Brain microvascular endothelial cell (primary cell): ENCODE results near the gene AACS.
A peak's percentile ranks its signal among the peaks of the same experiment; 100 is the strongest.

ENCODE experiments used
- DNase-seq: peaks from one replicate; pipeline ENCODE4 v3.0.0-alpha.2; 2020
- H3K27ac ChIP-seq: fragments of 250-450 bp; sonication (Bioruptor Pico); 2 replicates; pipeline ENCODE4 v1.5.1; 2020; ENCODE audit warnings: mild to moderate bottlenecking, moderate library complexity
- H3K27me3 ChIP-seq: fragments of 250-450 bp; sonication (Bioruptor Pico); replicated peaks from 2 replicates; pipeline ENCODE4 v1.5.1; 2020; ENCODE audit warnings: mild to moderate bottlenecking
- H3K36me3 ChIP-seq: fragments of 250-450 bp; sonication (Bioruptor Pico); replicated peaks from 2 replicates; pipeline ENCODE4 v1.5.1; 2020; ENCODE audit warnings: mild to moderate bottlenecking
- H3K4me3 ChIP-seq: 2 replicates; pipeline ENCODE4 v1.5.1; 2011; ENCODE audit warnings: low read depth, mild to moderate bottlenecking, control low read depth, low read length, moderate library complexity
- CTCF ChIP-seq: IDR thresholded peaks from 2 replicates; pipeline ENCODE4 v1.5.1; 2011; ENCODE audit warnings: low read depth, mild to moderate bottlenecking, moderate library complexity, low read length, control low read depth, inconsistent platforms; ENCODE audit errors: missing control alignments
- in situ Hi-C: cut with HindIII; loops from 2 replicates; pipeline ENCODE4 v1.10.0; 2017; ENCODE audit warnings: low sequenced_read_pairs, low pct_ligation_motif_present

AACS gene

GRCh38 chr12:125113263-125113662 is 48.0 kb downstream of the AACS start:
- H3K4me3 ChIP-seq: no peak overlapping the region
- in situ Hi-C loops: no loop called here
- no peaks in the 10 kb centered on the region for H3K27me3 ChIP-seq

GRCh38 chr12:125113789-125114188 is 48.6 kb downstream of the AACS start:
- Histone ChIP-seq H3K27me3 (no peaks in the 10 kb centered on the region), H3K27ac (no peak overlapping the region), H3K4me3 (no peak overlapping the region), H3K36me3 (peaks cover 4% of the 10 kb centered on the region)
- no peak for TF ChIP-seq CTCF
- in situ Hi-C loops: no loop called here
- no peak for DNase-seq

More at GRCh38 chr12:125113263-125113662, 48.0 kb downstream of the AACS start:
- Histone ChIP-seq H3K36me3 (peaks cover 4% of the 10 kb centered on the region), H3K27ac (no peak overlapping the region)
- DNase-seq: no peak
- TF ChIP-seq CTCF: no peak

GRCh38 chr12:125114365-125115141 is 49.3 kb downstream of the AACS start:
- H3K27me3 ChIP-seq: no peaks in the 10 kb centered on the region
- no peak overlapping the region for H3K4me3 ChIP-seq
- in situ Hi-C loops: no loop called here
- TF ChIP-seq CTCF: no peak
- no peak for DNase-seq
- H3K36me3 ChIP-seq: peaks cover under 1% of the 10 kb centered on the region
- H3K27ac ChIP-seq: no peak overlapping the region

- in situ Hi-C loops: no loop called here
- Histone ChIP-seq H3K27me3 (no peaks in the 10 kb centered on the region), H3K36me3 (peaks cover 2% of the 10 kb centered on the region), H3K4me3 (no peak overlapping the region), H3K27ac (no peak overlapping the region)
- TF ChIP-seq CTCF: no peak
- no peak for DNase-seq
Measured at GRCh38 chr12:125120566-125120965, 55.3 kb downstream of the AACS start.

GRCh38 chr12:125121106-125121505 is 55.9 kb downstream of the AACS start:
- Histone ChIP-seq H3K27me3 (no peaks in the 10 kb centered on the region), H3K27ac (no peak overlapping the region), H3K4me3 (no peak overlapping the region), H3K36me3 (peaks cover 2% of the 10 kb centered on the region)
- DNase-seq: no peak
- in situ Hi-C loops: no loop called here
- TF ChIP-seq CTCF: no peak

- H3K27ac ChIP-seq: no peak overlapping the region
- peak; percentile 20 for TF ChIP-seq CTCF
- no peaks in the 10 kb centered on the region for H3K27me3 ChIP-seq
- H3K36me3 ChIP-seq: peaks cover 2% of the 10 kb centered on the region
- in situ Hi-C loops: no loop called here
- DNase-seq: no peak
- H3K4me3 ChIP-seq: no peak overlapping the region
Measured at GRCh38 chr12:125122668-125123067, 57.4 kb downstream of the AACS start.
